Right lobe of liver (tissue), 4 donors: ENCODE results near the gene CUL9.

Experiments
- CTCF ChIP-seq, 4 donors: fragments of 200-600 bp in 3 of 4; fragments of 450-650 bp in 1 of 4; IDR thresholded peaks; one replicate each; pipeline versions ENCODE4 v1.5.1 to v1.8.0; 2016 to 2022; ENCODE audit warnings: antibody characterized with exemption in 4 of 4, mild to moderate bottlenecking in 2 of 4
- POLR2A ChIP-seq: fragments of 450-650 bp; IDR thresholded peaks from one replicate; pipeline ENCODE4 v1.6.1; 2017; ENCODE audit warnings: antibody characterized with exemption, mild to moderate bottlenecking
- donor health status: DM: no; HTN: no; CAD: no.
- donor health status: DM: no; HTN: no; CAD: no.
- donor health status: DM: no; HTN: yes; CAD: no.

- TF ChIP-seq CTCF (IDR thresholded peaks at IDR 0.05) (no peak), POLR2A (no peak)
These were observed 41.2 kb downstream of the CUL9 start for GRCh38 chr6:43223175-43223574.
